Progenitor cell of endocrine pancreas (in vitro differentiated cells): ENCODE data around the gene PGA3. TPM values are rescaled to one million over a fixed set of nuclear protein-coding genes. Genes with fewer than 3 reads are reported as not detected.

Experiments
- DNase-seq: peaks from one replicate; pipeline ENCODE4 v3.0.0; 2021; ENCODE audit warnings: low spot score; ENCODE audit not compliant: unreplicated experiment
- H3K27ac Mint-ChIP-seq: 2 replicates; pipeline ENCODE4 v1.8.0; 2021; ENCODE audit warnings: mild to moderate bottlenecking, moderate library complexity, mixed read lengths
- H3K27me3 Mint-ChIP-seq: 2 replicates; pipeline ENCODE4 v1.8.0; 2021; ENCODE audit warnings: mixed read lengths
- H3K36me3 Mint-ChIP-seq: 2 replicates; pipeline ENCODE4 v1.8.0; 2022; ENCODE audit warnings: mixed read lengths; ENCODE audit not compliant: insufficient read depth
- H3K4me1 Mint-ChIP-seq: 2 replicates; pipeline ENCODE4 v1.8.0; 2021; ENCODE audit warnings: low read depth, mixed read lengths
- H3K4me3 Mint-ChIP-seq: 2 replicates; pipeline ENCODE4 v1.8.0; 2021; ENCODE audit warnings: low read depth, mild to moderate bottlenecking, moderate library complexity, mixed read lengths
- H3K9me3 Mint-ChIP-seq: 2 replicates; pipeline ENCODE4 v1.8.0; 2021; ENCODE audit warnings: low read depth, mixed read lengths
- total RNA-seq: library from RNA; stranded (reverse); gene quantifications from 2 replicates; pipeline ENCODE4 v1.2.1, GENCODE V29; 2021
- TF ChIP-seq, protein P1 (sequence below): fragments of 200-600 bp; sonication (generic); IDR thresholded peaks from one replicate; pipeline ENCODE4 v1.5.0; 2021; ENCODE audit warnings: antibody characterized with exemption, mild to moderate bottlenecking; ENCODE audit not compliant: unreplicated experiment

Gene PGA3
- total RNA-seq, 1 donor from 2014 or later: not detected

- Mint-ChIP-seq H3K27ac (no peak overlapping the region), H3K27me3 (peaks cover 3% of the 10 kb centered on the region), H3K9me3 (no peaks in the 10 kb centered on the region), H3K4me1 (peaks cover 14% of the 10 kb centered on the region), H3K36me3 (no peaks in the 10 kb centered on the region), H3K4me3 (no peak overlapping the region)
- TF ChIP-seq, protein P1, sequence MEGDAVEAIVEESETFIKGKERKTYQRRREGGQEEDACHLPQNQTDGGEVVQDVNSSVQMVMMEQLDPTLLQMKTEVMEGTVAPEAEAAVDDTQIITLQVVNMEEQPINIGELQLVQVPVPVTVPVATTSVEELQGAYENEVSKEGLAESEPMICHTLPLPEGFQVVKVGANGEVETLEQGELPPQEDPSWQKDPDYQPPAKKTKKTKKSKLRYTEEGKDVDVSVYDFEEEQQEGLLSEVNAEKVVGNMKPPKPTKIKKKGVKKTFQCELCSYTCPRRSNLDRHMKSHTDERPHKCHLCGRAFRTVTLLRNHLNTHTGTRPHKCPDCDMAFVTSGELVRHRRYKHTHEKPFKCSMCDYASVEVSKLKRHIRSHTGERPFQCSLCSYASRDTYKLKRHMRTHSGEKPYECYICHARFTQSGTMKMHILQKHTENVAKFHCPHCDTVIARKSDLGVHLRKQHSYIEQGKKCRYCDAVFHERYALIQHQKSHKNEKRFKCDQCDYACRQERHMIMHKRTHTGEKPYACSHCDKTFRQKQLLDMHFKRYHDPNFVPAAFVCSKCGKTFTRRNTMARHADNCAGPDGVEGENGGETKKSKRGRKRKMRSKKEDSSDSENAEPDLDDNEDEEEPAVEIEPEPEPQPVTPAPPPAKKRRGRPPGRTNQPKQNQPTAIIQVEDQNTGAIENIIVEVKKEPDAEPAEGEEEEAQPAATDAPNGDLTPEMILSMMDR: no peak
- no peak for DNase-seq
These were observed 35.1 kb upstream of the PGA3 start for GRCh38 chr11:61168042-61168688.

DNA sequence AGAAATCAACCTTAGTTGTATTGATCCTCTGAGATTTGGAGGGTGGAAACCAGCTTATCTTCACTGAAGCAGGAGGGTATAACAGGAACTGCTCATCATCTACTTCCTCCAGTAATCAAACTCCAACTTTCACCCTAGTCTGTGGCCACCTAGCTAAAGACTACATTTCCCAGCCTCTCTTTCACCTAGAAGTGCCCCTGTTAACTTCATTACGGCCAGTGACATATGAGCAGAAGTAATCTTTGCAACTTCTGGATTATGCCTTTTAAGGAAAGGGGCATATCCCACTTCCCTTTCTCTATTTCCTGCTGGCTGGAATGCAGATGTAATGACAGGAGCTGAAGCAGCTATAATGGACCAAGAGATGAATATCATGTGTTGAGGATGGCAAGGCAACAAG, 34.5 kb upstream of the PGA3 start:
- TF ChIP-seq, protein P1: no peak
- Mint-ChIP-seq H3K9me3 (no peaks in the 10 kb centered on the region), H3K27me3 (peaks cover 5% of the 10 kb centered on the region), H3K4me3 (no peak overlapping the region), H3K36me3 (no peaks in the 10 kb centered on the region), H3K27ac (no peak overlapping the region), H3K4me1 (peaks cover 14% of the 10 kb centered on the region)
- no peak for DNase-seq

DNA sequence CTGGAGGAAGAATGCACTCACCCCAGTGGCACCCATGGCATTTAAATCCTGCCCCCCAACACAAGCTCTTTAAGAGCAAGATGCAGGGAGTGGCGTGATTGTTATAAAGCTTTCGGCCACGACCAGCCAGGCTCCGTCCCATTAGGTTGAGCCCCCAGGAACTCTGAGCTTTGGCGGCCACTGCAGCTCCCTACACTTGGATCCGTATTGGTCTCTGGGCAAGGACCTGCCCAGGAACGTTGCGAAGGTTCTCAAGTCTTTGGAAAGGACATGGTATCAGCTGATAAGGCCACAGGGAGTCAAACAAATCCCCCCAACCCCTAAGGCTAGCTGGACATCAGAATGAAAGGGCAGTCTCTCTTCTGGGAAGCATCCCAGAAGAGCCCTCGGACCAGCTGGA, 32.7 kb upstream of the PGA3 start:
- Mint-ChIP-seq H3K27ac (no peak overlapping the region), H3K4me3 (no peak overlapping the region), H3K4me1 (peaks cover under 1% of the 10 kb centered on the region), H3K36me3 (no peaks in the 10 kb centered on the region), H3K27me3 (peaks cover 11% of the 10 kb centered on the region), H3K9me3 (no peaks in the 10 kb centered on the region)
- DNase-seq: no peak
- TF ChIP-seq, protein P1: no peak

DNA sequence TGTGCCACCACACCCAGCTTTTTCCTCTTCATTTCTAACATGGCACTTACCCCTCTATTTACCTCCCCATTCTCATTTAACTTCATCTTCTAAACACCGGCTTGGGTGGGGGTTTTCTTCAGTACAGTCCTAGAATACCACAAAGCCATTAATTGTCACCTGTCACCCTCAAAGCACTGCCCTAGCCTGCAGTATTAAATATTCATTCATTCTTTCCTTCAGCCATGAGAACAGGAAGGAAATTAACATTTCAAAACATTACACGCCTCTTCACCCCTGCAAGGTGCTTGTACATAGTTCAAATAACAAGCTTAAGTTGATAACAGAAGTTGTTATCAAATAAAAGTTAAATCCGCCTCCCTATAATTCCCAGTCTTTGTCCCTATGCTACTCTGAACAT, 31.4 kb upstream of the PGA3 start:
- Mint-ChIP-seq H3K4me3 (no peak overlapping the region), H3K9me3 (no peaks in the 10 kb centered on the region), H3K27me3 (peaks cover 17% of the 10 kb centered on the region), H3K27ac (no peak overlapping the region), H3K36me3 (no peaks in the 10 kb centered on the region), H3K4me1 (no peaks in the 10 kb centered on the region)
- TF ChIP-seq, protein P1: no peak
- DNase-seq: no peak

GRCh38 chr11:61172356-61172755, 31.0 kb upstream of the PGA3 start:
- TF ChIP-seq, protein P1: no peak
- DNase-seq: no peak
- H3K4me1 Mint-ChIP-seq: no peaks in the 10 kb centered on the region
- no peaks in the 10 kb centered on the region for H3K9me3 Mint-ChIP-seq
- H3K27me3 Mint-ChIP-seq: peaks cover 17% of the 10 kb centered on the region
- no peak overlapping the region for H3K27ac Mint-ChIP-seq
- H3K4me3 Mint-ChIP-seq: no peak overlapping the region
- H3K36me3 Mint-ChIP-seq: no peaks in the 10 kb centered on the region
